Esophagus muscularis mucosa (tissue), 4 donors: Measurements from ENCODE around the gene TMEM222.

Experiments used
- EP300 ChIP-seq: sonication (generic); formaldehyde crosslinking; IDR thresholded peaks from one replicate; pipeline ENCODE4 v1.6.1; 2017; ENCODE audit warnings: antibody characterized with exemption
- POLR2A ChIP-seq: fragments of 450-650 bp; IDR thresholded peaks from one replicate; pipeline ENCODE4 v1.6.1; 2017; ENCODE audit warnings: antibody characterized with exemption, moderate library complexity, mild to moderate bottlenecking, low read depth
- POLR2AphosphoS5 ChIP-seq, 2 donors: sonication (generic); formaldehyde crosslinking; IDR thresholded peaks; one replicate each; pipeline ENCODE4 v1.6.1; 2017; ENCODE audit warnings: antibody characterized with exemption in 2 of 2
- TF ChIP-seq, protein P1 (sequence below), 3 experiments: fragments of 200-600 bp in 2 of 3; fragments of 450-650 bp in 1 of 3; sonication (generic) in 2 of 3; IDR thresholded peaks; one replicate each; pipeline ENCODE4 v1.5.1; 2017 to 2019; ENCODE audit warnings: antibody characterized with exemption in 3 of 3, mild to moderate bottlenecking in 2 of 3, moderate library complexity in 1 of 3

DNA sequence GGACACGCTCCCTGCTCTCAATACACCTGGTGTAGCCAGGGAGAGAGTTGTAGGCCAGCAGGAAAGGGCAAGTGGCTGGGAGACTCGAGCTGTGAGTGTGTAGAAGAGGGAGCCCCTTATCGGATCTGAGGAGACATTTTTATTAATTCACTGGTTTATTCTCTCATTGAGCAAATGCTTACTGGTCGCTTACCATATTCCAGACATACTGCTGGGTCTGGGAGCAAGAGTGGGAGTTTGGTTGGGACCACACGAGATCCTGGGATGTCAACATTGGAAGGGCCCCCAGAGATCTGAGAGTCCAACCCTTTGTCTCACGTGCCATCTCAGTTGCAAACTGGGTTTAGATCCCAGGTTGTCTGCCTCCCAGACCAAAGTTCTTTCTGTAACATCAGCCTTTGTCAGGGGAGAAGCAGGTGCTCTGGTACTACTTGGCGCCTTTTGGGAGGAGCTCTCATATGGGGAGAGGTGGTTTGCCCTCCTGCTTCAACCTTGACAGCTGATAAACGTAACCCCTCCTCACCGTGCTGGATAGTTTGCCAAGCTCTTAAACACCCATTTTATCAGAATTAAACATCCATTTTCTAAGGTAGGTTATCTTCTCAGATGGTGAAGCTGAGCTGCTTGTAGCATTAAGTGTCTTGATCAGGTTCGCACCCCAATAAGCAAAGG is 742 bp downstream of the TMEM222 start:
- TF ChIP-seq POLR2A (no peak), EP300 (no peak), POLR2AphosphoS5 (IDR thresholded peaks at IDR 0.05) (no peak)
- TF ChIP-seq, protein P1, sequence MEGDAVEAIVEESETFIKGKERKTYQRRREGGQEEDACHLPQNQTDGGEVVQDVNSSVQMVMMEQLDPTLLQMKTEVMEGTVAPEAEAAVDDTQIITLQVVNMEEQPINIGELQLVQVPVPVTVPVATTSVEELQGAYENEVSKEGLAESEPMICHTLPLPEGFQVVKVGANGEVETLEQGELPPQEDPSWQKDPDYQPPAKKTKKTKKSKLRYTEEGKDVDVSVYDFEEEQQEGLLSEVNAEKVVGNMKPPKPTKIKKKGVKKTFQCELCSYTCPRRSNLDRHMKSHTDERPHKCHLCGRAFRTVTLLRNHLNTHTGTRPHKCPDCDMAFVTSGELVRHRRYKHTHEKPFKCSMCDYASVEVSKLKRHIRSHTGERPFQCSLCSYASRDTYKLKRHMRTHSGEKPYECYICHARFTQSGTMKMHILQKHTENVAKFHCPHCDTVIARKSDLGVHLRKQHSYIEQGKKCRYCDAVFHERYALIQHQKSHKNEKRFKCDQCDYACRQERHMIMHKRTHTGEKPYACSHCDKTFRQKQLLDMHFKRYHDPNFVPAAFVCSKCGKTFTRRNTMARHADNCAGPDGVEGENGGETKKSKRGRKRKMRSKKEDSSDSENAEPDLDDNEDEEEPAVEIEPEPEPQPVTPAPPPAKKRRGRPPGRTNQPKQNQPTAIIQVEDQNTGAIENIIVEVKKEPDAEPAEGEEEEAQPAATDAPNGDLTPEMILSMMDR (IDR thresholded peaks at IDR 0.05): no peak
